HL-60 (cell line): ENCODE results near the gene MBNL1.
A peak's percentile ranks its signal among the peaks of the same experiment; 100 is the strongest.

ENCODE experiments used
- DNase-seq, 2 experiments: peaks; one replicate each; pipeline ENCODE4 v3.0.0-alpha.2; 2010 to 2020; ENCODE audit warnings: low read depth in 1 of 2, low spot score in 1 of 2
- H3K27ac ChIP-seq: fragments of 250-450 bp; sonication (Bioruptor Pico); replicated peaks from 2 replicates; pipeline ENCODE4 v1.5.1; 2020; ENCODE audit warnings: mild to moderate bottlenecking, moderate library complexity
- H3K27me3 ChIP-seq: fragments of 250-450 bp; sonication (Bioruptor Pico); 2 replicates; pipeline ENCODE4 v1.5.1; 2021; ENCODE audit warnings: mild to moderate bottlenecking, moderate library complexity; ENCODE audit not compliant: insufficient read depth, poor library complexity, severe bottlenecking
- H3K4me3 ChIP-seq: replicated peaks from 2 replicates; pipeline ENCODE4 v1.5.1; 2011; ENCODE audit warnings: mild to moderate bottlenecking, control low read depth, low read length; ENCODE audit not compliant: insufficient read depth
- GABPA ChIP-seq: IDR thresholded peaks from 2 replicates; pipeline ENCODE4 v1.6.1; 2012; ENCODE audit warnings: low read depth
- POLR2AphosphoS5 ChIP-seq: IDR thresholded peaks from 2 replicates; pipeline ENCODE4 v1.6.1; 2012; ENCODE audit warnings: low read depth
- SPI1 ChIP-seq: IDR thresholded peaks from 2 replicates; pipeline ENCODE4 v1.6.1; 2012; ENCODE audit warnings: low read depth, mild to moderate bottlenecking, borderline replicate concordance
- TF ChIP-seq, protein P1 (sequence below): IDR thresholded peaks from one replicate; pipeline ENCODE4 v1.5.1; 2011; ENCODE audit warnings: low read length, control low read depth, inconsistent platforms; ENCODE audit not compliant: insufficient read depth
- TF ChIP-seq, protein P2 (sequence below): IDR thresholded peaks from 2 replicates; pipeline ENCODE4 v1.6.1; 2012; ENCODE audit warnings: low read depth; ENCODE audit not compliant: insufficient replicate concordance

The MBNL1 gene

DNA sequence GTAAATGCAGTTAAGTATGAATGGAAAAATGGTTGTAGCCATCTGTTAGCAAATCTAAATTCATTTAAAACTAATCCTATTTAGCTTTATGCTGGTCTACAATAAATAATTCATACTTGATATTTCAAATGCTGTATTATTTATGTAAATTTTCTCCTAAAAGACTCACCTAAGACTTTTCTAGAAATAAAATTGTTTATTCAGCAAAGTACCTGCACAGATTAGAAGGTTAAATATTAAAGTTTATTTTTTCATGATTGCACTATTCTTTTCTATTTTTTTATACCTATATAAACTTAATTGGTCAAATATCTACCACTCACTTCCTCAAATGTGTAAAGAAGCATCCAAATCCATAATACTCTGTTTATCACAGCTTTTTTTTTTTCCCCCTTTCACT is 45.2 kb downstream of the MBNL1 start:
- no peak overlapping the region for H3K4me3 ChIP-seq
- H3K27me3 ChIP-seq: no peaks in the 10 kb centered on the region
- DNase-seq: no peak
- H3K27ac ChIP-seq: no peak overlapping the region
- TF ChIP-seq, protein P1, sequence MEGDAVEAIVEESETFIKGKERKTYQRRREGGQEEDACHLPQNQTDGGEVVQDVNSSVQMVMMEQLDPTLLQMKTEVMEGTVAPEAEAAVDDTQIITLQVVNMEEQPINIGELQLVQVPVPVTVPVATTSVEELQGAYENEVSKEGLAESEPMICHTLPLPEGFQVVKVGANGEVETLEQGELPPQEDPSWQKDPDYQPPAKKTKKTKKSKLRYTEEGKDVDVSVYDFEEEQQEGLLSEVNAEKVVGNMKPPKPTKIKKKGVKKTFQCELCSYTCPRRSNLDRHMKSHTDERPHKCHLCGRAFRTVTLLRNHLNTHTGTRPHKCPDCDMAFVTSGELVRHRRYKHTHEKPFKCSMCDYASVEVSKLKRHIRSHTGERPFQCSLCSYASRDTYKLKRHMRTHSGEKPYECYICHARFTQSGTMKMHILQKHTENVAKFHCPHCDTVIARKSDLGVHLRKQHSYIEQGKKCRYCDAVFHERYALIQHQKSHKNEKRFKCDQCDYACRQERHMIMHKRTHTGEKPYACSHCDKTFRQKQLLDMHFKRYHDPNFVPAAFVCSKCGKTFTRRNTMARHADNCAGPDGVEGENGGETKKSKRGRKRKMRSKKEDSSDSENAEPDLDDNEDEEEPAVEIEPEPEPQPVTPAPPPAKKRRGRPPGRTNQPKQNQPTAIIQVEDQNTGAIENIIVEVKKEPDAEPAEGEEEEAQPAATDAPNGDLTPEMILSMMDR: no peak
- TF ChIP-seq GABPA (no peak), POLR2AphosphoS5 (no peak), SPI1 (no peak)
- TF ChIP-seq, protein P2, sequence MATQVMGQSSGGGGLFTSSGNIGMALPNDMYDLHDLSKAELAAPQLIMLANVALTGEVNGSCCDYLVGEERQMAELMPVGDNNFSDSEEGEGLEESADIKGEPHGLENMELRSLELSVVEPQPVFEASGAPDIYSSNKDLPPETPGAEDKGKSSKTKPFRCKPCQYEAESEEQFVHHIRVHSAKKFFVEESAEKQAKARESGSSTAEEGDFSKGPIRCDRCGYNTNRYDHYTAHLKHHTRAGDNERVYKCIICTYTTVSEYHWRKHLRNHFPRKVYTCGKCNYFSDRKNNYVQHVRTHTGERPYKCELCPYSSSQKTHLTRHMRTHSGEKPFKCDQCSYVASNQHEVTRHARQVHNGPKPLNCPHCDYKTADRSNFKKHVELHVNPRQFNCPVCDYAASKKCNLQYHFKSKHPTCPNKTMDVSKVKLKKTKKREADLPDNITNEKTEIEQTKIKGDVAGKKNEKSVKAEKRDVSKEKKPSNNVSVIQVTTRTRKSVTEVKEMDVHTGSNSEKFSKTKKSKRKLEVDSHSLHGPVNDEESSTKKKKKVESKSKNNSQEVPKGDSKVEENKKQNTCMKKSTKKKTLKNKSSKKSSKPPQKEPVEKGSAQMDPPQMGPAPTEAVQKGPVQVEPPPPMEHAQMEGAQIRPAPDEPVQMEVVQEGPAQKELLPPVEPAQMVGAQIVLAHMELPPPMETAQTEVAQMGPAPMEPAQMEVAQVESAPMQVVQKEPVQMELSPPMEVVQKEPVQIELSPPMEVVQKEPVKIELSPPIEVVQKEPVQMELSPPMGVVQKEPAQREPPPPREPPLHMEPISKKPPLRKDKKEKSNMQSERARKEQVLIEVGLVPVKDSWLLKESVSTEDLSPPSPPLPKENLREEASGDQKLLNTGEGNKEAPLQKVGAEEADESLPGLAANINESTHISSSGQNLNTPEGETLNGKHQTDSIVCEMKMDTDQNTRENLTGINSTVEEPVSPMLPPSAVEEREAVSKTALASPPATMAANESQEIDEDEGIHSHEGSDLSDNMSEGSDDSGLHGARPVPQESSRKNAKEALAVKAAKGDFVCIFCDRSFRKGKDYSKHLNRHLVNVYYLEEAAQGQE: no peak

DNA sequence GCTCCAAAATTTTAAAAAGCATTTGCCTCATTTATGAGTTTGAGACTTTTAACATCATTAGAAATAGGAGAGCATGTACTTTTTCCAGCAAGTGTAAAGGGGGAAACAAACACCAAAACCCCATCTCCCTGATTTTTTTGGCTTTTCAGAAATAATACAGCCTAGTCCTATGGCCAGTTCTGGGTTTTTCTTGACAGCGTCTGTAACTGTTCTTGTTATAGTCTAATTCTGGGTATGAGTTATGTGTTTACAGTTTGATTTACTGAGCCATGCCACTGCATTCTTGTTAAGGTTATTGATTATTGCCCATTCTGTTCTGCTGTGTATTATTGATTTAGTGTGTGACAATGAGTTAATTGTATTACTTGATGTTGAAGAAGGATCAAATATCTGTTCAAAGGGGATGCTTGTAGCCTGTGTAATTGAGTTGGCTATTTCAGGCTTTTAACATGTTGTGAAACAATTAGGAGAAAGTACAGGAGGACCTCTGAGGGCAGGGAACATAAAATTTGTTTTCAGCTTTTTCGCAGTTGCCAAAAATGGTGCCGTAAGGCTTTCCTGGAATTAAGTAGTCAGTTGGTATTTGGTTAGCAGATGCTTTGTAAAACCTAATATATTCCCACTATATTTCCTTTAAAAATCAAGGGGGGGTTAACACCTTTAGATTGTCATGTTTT is 46.1 kb downstream of the MBNL1 start:
- no peak overlapping the region; the same call in 1 of the 2 replicates for H3K27ac ChIP-seq
- no peak for DNase-seq
- TF ChIP-seq SPI1 (no peak), POLR2AphosphoS5 (no peak), GABPA (no peak)
- TF ChIP-seq, protein P1: no peak
- TF ChIP-seq, protein P2: no peak
- H3K4me3 ChIP-seq: no peak overlapping the region
- H3K27me3 ChIP-seq: no peaks in the 10 kb centered on the region

DNA sequence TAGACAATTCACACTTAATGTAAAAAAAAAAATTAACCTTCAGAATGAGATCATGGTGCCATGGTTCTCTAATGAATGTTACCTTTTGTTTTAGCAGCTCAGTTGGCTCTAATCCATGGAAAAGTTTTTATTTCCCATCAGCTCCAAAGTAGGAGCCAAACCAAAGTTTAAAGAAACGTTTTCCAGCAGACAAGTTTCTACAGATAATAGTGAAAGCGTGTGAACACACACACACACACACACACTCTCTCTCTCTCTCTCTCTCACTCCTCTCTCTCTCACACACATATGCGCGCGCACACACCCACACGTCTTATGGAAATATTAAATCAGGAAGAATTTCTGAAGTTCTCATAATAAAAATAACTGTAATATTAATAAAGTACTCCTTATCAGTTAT is 46.9 kb downstream of the MBNL1 start:
- Histone ChIP-seq H3K27ac (0 out of 2 replicates have a peak overlapping the region, but pooled peaks have one; percentile 3), H3K27me3 (no peaks in the 10 kb centered on the region), H3K4me3 (no peak overlapping the region)
- TF ChIP-seq, protein P1: no peak
- TF ChIP-seq SPI1 (no peak), GABPA (no peak), POLR2AphosphoS5 (no peak)
- TF ChIP-seq, protein P2: no peak
- no peak for DNase-seq
